ENCODE measurements around the gene TP53BP2.
"Not testable (repeated sequence)": the region's sequence is repeated elsewhere in the genome, so short reads cannot be mapped to it uniquely, and the experiment has no call there.

Gene TP53BP2

DNA sequence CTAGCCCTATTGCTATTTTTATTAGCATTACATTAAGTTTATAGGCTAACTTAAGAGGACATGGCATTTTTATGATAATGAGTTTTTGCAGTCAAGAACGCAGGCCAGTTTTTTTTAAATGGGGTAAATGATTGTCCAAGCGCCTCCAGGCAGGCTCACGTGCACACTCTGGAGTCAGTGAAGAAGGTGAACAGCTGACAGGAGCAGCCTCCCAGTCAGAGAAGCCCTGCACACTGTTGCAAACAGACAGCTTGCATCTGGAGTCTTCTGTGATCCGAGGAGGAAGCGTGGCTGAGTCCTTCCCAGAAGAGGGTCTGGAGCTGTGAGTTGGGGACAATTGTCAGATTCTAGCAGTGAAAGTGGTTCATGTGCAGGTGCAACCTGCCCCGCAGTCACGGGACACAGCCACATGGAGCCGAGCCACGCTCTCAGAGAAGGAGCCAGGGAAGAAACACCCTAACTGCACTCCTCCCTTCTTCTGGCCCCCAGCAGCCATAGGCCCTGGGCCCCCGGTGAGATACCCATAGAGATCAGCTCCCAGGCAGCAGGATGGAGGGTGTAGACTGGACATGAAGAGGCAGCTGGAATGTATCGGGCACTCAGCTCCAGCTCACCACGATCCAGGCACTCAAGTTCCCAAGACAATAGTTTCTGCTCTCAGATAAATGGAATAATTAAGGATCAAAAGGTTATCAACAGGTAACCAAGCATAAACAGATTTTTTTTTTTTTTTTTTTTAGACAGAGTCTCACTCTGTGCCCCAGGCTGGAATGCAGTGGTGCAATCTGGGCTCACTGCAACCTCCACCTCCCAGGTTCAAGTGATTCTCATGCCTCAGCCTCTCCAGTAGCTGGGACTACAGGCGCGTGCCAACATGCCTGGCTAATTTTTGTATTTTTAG, 107.0 kb downstream of the TP53BP2 start:
- no peak for DNase-seq

DNA sequence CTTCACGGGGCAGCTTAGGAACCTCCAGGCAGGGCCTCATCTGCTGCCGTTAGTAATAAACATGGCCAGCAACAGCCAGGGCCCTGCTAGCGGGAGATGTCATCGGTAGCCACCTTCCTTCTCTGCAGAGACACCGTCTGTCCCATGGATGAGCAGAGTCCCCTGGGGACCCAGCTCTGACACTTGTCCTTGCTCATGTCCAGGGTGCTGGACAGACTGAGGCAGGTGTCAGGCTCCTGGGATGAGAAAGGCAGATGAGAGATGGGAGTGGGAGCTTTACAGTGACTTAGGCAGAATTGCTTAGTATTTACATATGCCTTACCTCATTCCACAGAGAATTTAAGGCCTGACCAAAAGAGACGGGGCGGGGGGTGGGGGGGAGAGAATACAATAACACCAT, 108.4 kb downstream of the TP53BP2 start:
- no peak for DNase-seq

DNA sequence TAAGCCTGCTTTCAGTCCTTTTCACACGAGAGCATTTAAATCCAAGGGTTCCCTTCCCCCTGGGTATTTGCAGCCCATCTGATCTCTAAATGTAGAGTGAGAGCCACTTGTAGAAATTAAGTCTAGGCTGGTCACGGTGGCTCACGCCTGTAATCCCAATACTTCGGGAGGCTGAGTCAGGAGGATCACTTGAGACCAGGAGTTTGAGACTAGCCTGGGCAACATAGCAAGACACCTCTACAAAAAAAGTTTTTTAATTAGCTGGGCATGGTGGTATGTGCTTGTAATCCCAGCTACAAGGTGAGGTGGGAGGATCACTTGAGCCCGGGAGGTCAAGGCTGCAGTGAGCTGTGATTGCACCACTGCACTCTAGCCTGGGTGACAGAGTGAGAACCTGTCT, 109.1 kb downstream of the TP53BP2 start:
- not testable (repeated sequence) for DNase-seq

DNA sequence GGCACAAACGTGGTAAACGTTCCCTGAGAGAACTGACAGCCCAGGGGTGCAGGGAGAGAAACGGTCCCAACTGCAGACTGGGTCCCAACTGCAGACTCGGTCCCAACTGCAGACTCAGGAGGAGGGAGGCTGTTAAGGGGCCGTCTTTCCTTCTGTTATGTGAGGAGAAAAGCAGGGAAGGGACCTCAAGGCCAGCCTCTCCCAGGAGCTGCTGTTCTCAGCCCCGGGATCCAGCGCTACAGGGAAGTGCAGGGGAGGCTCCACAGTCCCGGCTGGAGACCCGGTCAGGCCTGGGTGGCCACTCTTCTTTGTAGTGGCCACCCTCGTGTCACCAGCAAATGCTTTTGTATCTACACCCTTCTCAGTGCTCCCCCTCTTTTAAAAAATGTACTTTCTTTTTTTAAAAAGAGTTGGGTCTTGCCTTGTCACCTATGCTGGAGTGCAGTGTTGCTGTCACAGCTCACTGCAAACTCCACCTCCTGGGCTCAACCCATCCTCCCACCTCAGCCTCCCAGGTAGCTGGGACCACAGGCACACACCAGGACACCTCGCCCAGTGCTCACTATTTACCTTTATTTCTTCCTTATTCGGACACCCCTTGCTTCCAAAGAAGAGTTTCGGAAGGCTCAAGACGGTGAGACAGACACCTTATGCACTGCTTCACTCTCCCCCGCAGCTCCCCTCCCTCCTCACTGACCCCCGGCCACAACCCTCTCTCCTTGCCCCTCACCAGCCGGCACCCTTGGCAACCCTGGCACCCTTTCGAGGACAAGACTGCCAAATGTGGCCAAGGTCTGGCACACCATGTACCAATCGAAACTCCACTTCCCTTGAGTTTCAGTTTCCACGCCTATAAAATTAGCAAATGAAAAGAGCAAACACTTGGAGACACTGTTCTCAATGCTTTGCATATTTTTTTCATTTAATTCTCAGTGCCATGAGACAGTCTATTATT, 111.6 kb downstream of the TP53BP2 start:
- no peak for DNase-seq

DNA sequence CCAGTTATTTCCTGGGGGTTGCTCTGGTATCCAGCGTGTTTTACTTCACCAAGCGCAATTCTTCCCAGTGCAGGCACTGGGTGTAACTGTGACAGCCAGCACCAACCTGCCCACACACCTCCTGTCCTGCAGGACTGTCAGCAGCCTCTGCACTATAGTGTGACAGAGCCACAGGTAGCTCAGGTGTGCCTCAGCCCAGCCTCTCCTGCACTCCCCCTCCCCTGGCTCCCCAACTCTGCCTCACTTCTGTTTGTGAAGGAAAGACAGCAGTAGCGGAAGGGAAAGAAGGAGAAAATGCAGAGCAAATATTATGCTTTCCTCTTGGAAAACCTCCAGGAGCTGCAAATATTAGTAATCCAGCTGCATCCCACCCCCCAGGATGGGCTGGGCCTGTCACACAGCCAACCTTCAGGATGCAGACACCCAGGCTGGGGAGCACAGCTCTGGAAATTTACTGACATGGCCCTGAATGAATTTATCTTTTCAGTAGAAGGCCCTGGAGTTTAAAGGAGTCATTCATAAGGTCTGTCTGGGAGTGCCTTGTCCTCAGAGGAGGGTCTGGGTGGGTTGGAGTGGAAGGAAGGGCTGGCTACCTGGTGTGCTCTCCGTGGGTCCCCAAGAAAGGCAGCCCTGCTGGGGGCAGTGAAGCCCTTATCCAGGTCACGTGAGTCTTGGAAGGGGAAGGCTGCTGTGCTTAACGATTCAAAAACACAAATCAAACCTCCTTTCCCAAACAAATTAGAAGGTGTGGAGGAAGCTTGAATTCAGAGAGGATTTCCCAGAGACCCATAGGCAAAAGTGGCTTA, 112.6 kb downstream of the TP53BP2 start:
- DNase-seq, result no peak

DNA sequence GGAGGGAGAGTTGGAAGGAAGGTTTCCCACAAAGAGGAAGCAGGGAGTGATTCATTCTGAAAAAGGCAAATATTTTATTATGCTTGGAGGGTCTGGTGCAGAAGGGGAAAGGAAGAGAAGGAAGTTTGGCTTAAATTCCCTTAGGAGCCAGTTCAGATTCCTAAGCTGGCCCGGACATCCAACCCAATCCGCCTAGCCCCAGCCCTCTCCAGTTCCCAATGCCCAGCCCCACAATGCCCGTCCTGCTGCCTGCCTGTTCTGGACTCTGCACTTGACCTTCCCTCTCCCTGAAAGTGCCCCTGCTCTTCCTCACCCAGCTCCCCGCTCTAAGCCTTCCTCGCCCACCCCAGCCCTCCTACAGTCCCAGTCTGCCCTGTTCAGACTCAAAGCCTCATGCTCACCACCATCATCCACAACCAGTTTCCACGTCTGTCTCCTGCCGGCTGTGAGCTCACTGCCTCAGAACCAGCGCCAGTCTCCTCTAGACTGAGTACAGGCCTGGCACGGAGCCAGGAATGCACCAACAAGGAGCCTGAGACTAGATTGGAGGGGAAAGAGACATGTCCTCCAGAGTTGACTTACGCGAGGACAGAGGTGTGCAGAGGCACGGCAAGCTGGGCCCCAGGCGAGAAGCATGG, 114.5 kb downstream of the TP53BP2 start:
- DNase-seq, result no peak

DNA sequence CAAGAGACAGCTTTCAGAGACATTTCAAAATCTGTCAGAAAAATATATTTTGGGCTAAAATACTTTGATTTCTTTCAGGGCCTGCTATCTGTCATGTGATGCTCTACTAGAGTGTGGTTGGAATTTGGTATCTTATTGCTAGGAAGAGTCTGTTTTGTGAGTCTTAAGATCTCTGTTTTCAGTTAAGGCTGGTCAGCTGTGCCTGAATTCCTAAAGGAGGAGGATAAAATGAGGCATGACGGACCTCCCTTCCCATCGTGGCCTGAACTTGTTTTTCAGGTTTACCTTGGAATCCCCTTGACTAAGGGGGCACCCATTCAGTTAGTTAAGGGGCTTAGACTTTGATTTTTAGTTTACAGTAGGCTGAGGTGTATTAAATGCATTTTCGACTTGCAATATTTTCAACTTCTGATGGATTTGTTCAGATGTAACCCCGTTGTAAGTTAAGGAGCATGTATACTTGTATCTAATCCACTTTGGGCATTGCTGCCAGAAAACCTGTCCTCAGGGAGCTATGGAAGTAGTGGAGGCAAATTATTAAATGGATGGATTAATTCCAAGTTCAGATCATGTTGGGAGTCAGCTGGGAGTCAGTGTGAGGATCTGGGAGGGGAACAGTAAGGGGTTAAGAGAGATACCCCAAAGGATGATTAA, 115.1 kb downstream of the TP53BP2 start:
- DNase-seq, result no peak

DNA sequence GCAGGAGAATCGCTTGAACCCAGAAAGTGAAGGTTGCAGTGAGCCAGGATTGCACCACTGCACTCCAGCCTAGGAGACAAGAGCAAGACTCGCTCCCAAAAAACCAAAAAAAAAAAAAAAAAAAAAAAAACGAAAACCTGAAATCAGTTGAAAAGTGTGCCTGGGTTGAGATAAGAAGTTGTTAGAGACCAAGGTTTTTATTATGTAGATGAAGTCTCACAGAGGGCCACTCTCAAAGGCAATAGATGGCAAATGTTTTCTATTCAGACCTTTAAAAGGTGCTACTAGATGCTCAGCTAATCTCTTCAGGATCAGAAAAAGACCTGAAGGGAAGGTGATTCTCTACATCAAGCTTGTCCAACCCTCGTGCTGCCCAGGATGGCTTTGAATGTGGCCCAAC, 115.8 kb downstream of the TP53BP2 start:
- no peak for DNase-seq
